Measurements from ENCODE around the gene ZNF385B.

Gene ZNF385B

DNA sequence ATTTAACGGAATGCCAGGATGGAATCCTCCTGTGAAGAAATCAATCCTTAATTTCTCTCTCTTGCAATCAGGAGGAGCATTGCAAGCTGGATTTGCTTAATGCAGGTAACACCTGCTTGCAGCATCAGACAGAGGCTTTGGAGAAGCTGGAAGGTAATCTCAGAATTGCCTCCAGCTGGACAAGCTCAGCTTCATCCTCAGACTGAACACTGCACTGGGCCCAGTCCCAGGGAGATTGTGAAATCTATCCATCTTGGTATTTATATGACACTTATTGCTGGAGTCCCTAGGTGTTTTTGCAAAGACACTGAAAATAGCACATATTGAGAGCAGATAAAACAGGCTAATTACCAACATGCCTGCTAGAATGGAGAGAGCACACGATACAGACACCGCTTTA lies 417.4 kb downstream of the ZNF385B start:
- no peak overlapping the region for H3K4me3 Mint-ChIP-seq
- no peaks in the 10 kb centered on the region for H3K4me1 Mint-ChIP-seq (ENCODE audit: low read depth)
- H3K27me3 Mint-ChIP-seq (ENCODE audit: low read depth) = peaks cover 17% of the 10 kb centered on the region
- no peaks in the 10 kb centered on the region for H3K9me3 Mint-ChIP-seq
- no peak overlapping the region for H3K27ac Mint-ChIP-seq
- H3K36me3 Mint-ChIP-seq (ENCODE audit: low read depth) = no peaks in the 10 kb centered on the region

DNA sequence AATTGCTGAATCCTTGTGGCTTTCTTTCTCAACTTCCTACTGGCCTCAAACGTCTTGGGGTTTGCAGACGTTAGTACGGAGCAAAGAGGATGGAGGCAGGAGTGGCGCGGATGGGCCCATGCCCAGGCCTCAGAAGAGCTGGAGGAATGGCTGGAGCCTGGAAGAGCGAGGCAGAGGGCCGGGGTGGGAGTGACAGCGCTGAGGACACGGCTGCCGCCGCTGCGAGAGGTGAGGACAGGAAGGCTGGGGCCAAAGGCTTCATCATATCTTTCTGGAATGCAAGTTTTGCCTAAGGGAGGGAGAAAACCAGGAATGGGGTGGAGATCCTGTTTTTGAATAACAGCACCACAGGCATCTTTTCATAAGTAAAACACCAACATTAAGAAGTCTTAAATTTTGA lies 418.2 kb downstream of the ZNF385B start:
- H3K4me1 Mint-ChIP-seq (ENCODE audit: low read depth) = no peaks in the 10 kb centered on the region
- no peaks in the 10 kb centered on the region for H3K36me3 Mint-ChIP-seq (ENCODE audit: low read depth)
- H3K27me3 Mint-ChIP-seq (ENCODE audit: low read depth) = peaks cover 17% of the 10 kb centered on the region
- no peak overlapping the region for H3K27ac Mint-ChIP-seq
- no peak overlapping the region for H3K4me3 Mint-ChIP-seq
- H3K9me3 Mint-ChIP-seq = no peaks in the 10 kb centered on the region

DNA sequence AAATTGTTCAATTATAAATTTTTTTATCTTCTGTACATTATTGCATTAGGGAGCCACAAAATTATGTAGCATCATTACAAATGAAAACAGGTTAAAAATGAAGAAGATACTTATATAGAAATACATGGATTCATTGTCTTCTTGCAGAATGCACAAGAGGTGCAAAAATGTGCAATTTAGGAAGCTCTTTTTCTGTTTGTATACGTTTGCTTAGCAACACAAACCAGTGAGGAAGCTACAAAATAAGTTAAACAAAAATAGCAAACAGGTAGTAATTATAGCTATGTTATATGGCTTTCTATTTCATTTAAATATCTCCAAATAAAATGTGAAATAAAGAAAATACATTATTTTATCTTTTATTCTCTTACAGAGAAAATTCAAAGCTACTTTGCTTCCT lies 419.2 kb downstream of the ZNF385B start:
- Mint-ChIP-seq H3K36me3 (ENCODE audit: low read depth) (no peaks in the 10 kb centered on the region), H3K4me1 (ENCODE audit: low read depth) (no peaks in the 10 kb centered on the region), H3K4me3 (no peak overlapping the region), H3K9me3 (no peaks in the 10 kb centered on the region), H3K27me3 (ENCODE audit: low read depth) (peaks cover 17% of the 10 kb centered on the region), H3K27ac (no peak overlapping the region)

DNA sequence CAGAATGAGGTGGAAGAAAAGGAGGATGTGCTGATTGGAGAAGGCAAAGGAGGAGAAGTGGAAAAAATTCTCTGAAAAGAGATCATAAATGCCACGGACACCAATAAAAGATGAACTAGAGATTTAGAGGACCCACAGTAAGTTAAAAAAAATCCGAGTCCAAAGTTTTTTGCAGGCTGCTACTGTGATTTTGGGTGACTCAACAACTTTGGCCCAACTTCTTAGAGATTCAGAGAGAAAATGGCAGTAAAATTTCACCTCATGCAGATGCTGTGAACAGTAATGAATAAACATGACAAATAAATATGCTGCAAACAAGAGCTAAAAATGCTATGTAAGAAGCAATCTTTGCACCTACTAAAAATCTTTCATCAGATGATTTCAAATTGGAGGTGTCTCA lies 419.9 kb downstream of the ZNF385B start:
- Mint-ChIP-seq H3K9me3 (no peaks in the 10 kb centered on the region), H3K27ac (no peak overlapping the region), H3K36me3 (ENCODE audit: low read depth) (no peaks in the 10 kb centered on the region), H3K4me1 (ENCODE audit: low read depth) (no peaks in the 10 kb centered on the region), H3K27me3 (ENCODE audit: low read depth) (peaks cover 17% of the 10 kb centered on the region), H3K4me3 (no peak overlapping the region)

DNA sequence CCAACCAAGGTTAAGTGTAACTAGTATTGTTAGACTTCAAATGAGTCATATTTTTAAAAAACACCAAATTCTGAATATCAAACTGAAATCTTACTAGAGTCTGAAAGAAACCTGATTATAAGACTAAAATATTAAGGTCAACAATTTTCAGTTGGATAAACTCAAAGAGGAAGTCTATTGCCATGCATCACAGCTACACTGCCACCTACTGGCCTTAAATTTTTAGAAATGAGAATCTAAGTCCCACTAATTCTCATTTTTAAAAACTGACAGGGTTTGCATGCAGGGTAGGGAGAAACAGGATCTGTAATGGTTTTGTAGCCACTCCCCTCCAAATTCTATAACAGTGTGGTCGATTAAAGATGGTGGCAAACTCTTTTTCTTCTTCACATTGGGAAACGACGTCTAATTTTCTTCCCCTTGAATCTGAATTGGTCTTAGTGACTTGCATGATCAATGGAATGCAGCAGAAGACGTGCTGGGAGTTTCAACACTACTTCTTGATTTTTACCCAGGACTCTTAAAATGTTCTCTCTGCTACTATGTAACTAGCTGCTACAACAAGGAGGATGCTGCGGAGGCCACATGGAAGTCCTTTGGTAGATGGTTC lies 420.7 kb downstream of the ZNF385B start:
- H3K4me3 Mint-ChIP-seq = no peak overlapping the region
- H3K27me3 Mint-ChIP-seq (ENCODE audit: low read depth) = peaks cover 17% of the 10 kb centered on the region
- no peaks in the 10 kb centered on the region for H3K4me1 Mint-ChIP-seq (ENCODE audit: low read depth)
- H3K9me3 Mint-ChIP-seq = no peaks in the 10 kb centered on the region
- H3K36me3 Mint-ChIP-seq (ENCODE audit: low read depth) = no peaks in the 10 kb centered on the region
- H3K27ac Mint-ChIP-seq = no peak overlapping the region

DNA sequence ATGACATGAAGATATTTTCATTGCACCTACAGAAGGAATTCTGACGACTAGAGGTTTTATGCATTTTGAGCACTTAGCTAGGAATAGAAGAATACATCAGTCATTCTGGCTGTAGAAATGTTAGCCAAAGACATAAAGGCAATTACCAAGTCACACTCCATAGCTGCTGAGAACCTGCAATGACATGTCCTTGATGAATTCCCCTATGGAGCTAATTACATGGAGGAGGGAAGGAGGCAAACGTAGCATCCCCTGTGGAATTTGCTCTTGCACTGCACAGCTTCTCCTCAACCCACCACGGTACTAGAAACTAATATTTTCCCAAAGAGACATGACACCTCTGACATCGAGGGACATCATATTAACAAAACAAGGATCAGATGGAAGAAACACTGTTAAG lies 422.8 kb downstream of the ZNF385B start:
- Mint-ChIP-seq H3K9me3 (no peaks in the 10 kb centered on the region), H3K27ac (no peak overlapping the region), H3K36me3 (ENCODE audit: low read depth) (no peaks in the 10 kb centered on the region), H3K27me3 (ENCODE audit: low read depth) (peaks cover 10% of the 10 kb centered on the region), H3K4me1 (ENCODE audit: low read depth) (no peaks in the 10 kb centered on the region), H3K4me3 (no peak overlapping the region)

DNA sequence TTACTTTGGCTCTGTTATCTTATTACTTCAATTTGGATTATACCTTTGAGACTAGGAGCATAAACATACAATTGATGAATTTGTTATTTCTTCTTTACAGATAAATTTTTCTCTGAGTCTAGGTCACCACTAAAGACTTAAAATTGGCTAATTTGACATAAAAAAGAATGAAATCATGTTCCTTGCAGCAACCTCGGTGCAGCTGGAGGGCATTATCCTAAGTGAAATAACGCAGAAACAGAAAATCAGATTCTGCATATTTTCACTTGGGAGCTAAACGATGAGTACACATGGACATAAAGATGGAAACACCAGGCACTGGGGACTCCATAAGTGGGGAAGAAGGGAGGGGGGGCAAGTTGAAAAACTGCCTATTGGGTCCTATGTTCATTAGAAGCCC lies 424.0 kb downstream of the ZNF385B start:
- Mint-ChIP-seq H3K27ac (no peak overlapping the region), H3K9me3 (no peaks in the 10 kb centered on the region)

DNA sequence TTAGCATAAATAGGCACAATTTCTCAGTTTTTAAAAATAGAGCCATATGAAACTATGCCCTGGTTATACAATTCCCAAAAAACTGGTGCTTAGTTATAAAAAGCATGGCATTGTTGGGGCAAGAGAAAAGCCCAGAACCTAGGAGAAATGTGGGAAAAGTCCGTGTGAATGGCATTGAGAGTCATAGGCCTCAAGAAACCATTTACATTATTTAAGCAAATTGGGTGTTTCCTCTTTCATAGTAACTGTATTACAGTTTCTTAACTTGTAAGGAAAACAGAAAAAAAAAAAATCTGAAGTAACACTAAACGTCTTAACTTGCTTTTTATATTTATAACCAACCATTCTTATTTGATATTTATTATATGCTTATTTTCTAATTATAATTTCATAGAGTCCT lies 425.8 kb downstream of the ZNF385B start:
- no peaks in the 10 kb centered on the region for H3K9me3 Mint-ChIP-seq
- no peaks in the 10 kb centered on the region for H3K36me3 Mint-ChIP-seq (ENCODE audit: low read depth)
- no peaks in the 10 kb centered on the region for H3K27me3 Mint-ChIP-seq (ENCODE audit: low read depth)
- H3K4me1 Mint-ChIP-seq (ENCODE audit: low read depth) = no peaks in the 10 kb centered on the region
- H3K27ac Mint-ChIP-seq = no peak overlapping the region
- no peak overlapping the region for H3K4me3 Mint-ChIP-seq

More for the DNA sequence above, 424.0 kb downstream of the ZNF385B start:
- H3K27me3 Mint-ChIP-seq (ENCODE audit: low read depth) = peaks cover under 1% of the 10 kb centered on the region
- no peaks in the 10 kb centered on the region for H3K36me3 Mint-ChIP-seq (ENCODE audit: low read depth)
- H3K4me1 Mint-ChIP-seq (ENCODE audit: low read depth) = no peaks in the 10 kb centered on the region
- no peak overlapping the region for H3K4me3 Mint-ChIP-seq

DNA sequence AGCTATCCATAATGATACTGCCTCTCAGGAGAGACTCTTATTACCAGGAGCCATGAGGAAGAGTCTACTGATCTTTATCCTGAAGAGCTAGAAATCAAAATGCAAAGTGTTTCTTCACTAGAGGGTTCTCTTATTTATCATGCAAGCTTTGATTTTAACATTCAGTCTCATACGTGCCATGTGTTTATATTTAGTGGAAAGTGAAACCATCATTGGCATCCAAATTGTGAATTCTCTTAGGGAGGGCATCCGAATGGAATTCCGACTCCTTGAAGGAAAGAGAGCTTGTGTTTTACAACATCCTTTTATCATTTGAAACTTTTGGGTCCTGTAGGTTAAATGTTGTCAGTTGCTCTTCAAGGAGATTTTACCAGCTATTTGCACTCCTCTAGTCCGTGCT lies 426.4 kb downstream of the ZNF385B start:
- Mint-ChIP-seq H3K4me1 (ENCODE audit: low read depth) (no peaks in the 10 kb centered on the region), H3K36me3 (ENCODE audit: low read depth) (no peaks in the 10 kb centered on the region), H3K27ac (no peak overlapping the region), H3K4me3 (no peak overlapping the region), H3K9me3 (no peaks in the 10 kb centered on the region), H3K27me3 (ENCODE audit: low read depth) (no peaks in the 10 kb centered on the region)

DNA sequence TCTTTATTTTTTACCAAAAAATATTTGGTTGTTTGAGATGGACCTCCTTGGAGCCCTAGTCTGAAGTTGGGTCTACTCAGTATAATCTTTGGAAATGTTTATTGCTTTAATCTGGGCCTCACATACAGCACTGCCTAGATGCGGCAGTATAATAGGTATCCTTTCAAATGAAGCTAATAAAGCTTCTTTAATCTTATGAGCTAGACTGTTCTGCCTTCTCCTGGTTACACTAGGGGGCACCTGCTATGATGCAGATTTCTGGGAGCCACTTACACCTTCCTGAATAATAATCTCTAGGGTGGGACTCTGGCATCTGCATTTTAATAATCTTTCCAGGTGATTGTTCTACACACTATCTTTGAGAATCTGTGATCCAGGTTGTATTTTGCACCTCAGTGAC lies 427.1 kb downstream of the ZNF385B start:
- Mint-ChIP-seq H3K27ac (no peak overlapping the region), H3K27me3 (ENCODE audit: low read depth) (peaks cover 4% of the 10 kb centered on the region), H3K36me3 (ENCODE audit: low read depth) (no peaks in the 10 kb centered on the region), H3K4me1 (ENCODE audit: low read depth) (no peaks in the 10 kb centered on the region), H3K4me3 (no peak overlapping the region), H3K9me3 (no peaks in the 10 kb centered on the region)

DNA sequence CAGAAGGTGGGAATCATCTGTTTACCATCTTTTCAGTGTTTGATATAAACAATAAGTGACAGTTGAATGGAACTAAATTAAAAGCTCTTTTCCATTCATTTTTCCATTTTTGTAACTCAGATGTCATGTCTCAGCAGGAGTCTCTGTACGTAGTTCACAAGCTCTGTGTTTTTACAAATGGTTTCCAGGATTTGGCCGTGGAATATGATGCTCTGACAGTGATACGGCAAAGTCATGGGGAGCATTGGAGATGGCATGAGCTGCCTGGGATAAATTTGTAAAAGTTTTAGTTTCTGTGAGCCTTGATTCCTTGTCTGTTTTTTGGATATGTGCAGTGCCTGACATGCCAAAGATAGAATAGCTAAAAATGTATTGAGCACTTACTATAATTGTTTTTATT lies 428.7 kb downstream of the ZNF385B start:
- H3K27me3 Mint-ChIP-seq (ENCODE audit: low read depth) = peaks cover 14% of the 10 kb centered on the region
- no peaks in the 10 kb centered on the region for H3K36me3 Mint-ChIP-seq (ENCODE audit: low read depth)
- no peak overlapping the region for H3K27ac Mint-ChIP-seq
- no peaks in the 10 kb centered on the region for H3K4me1 Mint-ChIP-seq (ENCODE audit: low read depth)
- H3K4me3 Mint-ChIP-seq = no peak overlapping the region
- H3K9me3 Mint-ChIP-seq = no peaks in the 10 kb centered on the region

DNA sequence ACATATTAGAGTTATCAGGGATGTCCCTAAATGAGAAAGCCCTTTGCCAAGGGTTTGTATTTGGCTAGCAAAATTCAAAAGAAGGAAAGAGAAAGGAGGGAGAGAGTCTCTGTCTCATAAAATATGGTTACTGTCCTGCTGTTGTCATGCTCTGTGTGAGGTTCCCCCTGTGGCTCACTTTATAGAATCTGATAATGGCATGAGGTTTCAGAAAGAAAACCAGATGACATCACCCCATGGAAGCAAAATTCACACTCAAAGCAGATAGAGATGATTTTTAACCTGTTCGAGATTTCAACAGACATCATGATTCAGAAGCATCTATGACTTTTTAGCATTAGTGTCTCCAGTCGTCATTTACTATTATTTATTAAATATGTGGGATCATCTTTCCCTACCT lies 431.8 kb downstream of the ZNF385B start:
- Mint-ChIP-seq H3K9me3 (no peaks in the 10 kb centered on the region), H3K36me3 (ENCODE audit: low read depth) (no peaks in the 10 kb centered on the region), H3K4me3 (no peak overlapping the region), H3K27ac (no peak overlapping the region), H3K27me3 (ENCODE audit: low read depth) (peaks cover 26% of the 10 kb centered on the region), H3K4me1 (ENCODE audit: low read depth) (no peaks in the 10 kb centered on the region)

DNA sequence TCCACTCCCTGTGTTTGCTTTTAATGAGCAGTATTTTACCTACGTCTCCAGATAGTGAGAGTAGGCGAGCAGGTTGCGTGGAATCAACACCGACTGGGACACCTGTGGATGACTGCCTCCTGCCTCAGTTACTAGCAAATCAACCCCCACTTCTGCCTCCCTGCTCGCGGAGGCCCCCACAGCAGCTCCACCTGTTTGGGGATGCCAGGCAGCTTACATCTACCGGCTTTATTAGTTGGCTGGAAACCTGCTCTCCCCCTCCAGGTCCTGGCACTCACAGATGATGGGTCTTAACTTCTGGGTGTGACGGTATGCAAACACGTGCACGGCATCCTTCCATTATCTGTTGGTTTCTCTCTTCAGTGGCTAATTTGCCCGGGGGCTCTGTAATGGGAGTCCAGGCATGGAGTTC lies 432.3 kb downstream of the ZNF385B start:
- Mint-ChIP-seq H3K27me3 (ENCODE audit: low read depth) (peaks cover 27% of the 10 kb centered on the region), H3K9me3 (no peaks in the 10 kb centered on the region), H3K4me3 (no peak overlapping the region), H3K36me3 (ENCODE audit: low read depth) (no peaks in the 10 kb centered on the region), H3K27ac (no peak overlapping the region), H3K4me1 (ENCODE audit: low read depth) (no peaks in the 10 kb centered on the region)

DNA sequence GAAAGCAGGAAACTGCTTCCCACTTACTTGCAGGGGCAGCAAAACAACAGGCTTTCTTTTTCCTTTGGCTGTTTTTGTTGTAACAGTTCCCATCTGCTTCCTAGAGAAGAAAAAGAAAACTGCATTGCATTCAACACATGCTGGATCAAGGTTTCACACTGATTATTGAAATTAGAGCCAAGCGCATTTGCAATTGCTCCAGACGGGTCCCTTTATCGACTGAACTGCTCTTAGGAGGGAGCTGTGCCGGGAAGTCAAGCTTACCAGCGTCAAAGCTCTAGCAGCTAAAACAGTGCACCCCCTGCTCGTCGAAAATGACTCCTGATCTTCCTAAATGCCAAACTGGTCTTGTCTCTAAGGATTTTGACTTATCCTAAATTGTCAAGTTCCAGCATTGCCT lies 432.8 kb downstream of the ZNF385B start:
- Mint-ChIP-seq H3K9me3 (no peaks in the 10 kb centered on the region), H3K4me3 (no peak overlapping the region), H3K27ac (no peak overlapping the region), H3K4me1 (ENCODE audit: low read depth) (no peaks in the 10 kb centered on the region), H3K27me3 (ENCODE audit: low read depth) (peaks cover 31% of the 10 kb centered on the region), H3K36me3 (ENCODE audit: low read depth) (no peaks in the 10 kb centered on the region)

DNA sequence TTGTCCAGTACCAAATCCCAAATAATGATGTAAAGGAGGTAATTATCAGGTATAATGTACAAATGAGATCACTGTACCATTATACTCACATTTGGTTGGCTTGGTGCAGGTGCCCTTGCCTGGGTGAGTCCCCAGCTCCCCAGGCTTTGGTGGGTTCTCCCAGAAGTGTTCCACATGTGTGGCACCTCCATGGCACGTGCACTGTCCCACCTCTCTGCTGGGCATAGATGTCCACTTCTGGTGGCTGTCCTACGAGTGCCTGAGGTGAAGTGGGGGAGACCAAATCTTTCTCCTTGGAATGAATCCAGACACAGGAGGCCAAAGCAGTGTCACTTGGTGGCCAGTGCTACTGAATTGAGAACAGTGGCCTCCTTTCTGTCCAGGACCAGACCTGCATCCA lies 434.3 kb downstream of the ZNF385B start:
- no peak overlapping the region for H3K27ac Mint-ChIP-seq
- no peaks in the 10 kb centered on the region for H3K4me1 Mint-ChIP-seq (ENCODE audit: low read depth)
- H3K4me3 Mint-ChIP-seq = no peak overlapping the region
- peaks cover 36% of the 10 kb centered on the region for H3K27me3 Mint-ChIP-seq (ENCODE audit: low read depth)
- H3K9me3 Mint-ChIP-seq = no peaks in the 10 kb centered on the region
- H3K36me3 Mint-ChIP-seq (ENCODE audit: low read depth) = no peaks in the 10 kb centered on the region

DNA sequence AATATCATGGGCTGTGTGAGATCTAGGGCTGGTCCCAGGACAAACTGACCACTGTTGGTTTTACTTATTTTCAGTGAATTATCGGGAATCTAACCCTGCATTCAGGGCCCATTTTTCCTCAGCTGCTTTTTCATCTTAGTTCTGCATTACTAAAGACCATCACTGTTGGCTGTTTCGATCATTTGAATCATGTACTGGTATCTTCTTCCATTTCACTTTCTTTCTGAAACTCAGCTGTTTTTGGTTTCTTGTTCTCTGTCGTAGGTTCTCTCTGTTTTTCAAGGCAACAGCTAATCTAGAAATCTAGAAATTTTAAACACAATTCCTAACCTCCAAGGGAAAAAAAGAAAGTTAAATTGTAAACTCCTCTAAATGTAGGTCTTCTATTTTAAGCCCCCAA lies 436.8 kb downstream of the ZNF385B start:
- no peak overlapping the region for H3K4me3 Mint-ChIP-seq
- H3K27me3 Mint-ChIP-seq (ENCODE audit: low read depth) = peaks cover 35% of the 10 kb centered on the region

More for the DNA sequence above, 436.8 kb downstream of the ZNF385B start:
- H3K9me3 Mint-ChIP-seq = no peaks in the 10 kb centered on the region
- H3K27ac Mint-ChIP-seq = no peak overlapping the region
- H3K36me3 Mint-ChIP-seq (ENCODE audit: low read depth) = no peaks in the 10 kb centered on the region
- H3K4me1 Mint-ChIP-seq (ENCODE audit: low read depth) = no peaks in the 10 kb centered on the region

Measured in T-helper 1 cell treated with Interleukin-12 subunit alpha and Interleukin-12 subunit beta and Interleukin-4 antibody, amounts not matched to agents 30 μg/mL and 1 μg/mL, for 36 hours (primary cell).